Measurements from ENCODE around the gene HMCN1. TPM values are rescaled to one million over a fixed set of nuclear protein-coding genes. Genes with fewer than 3 reads are reported as not detected.

HMCN1 gene
- total RNA-seq, 1 donor from 2014 or later: 1.6 TPM

- TF ChIP-seq CTCF (conservative IDR thresholded peaks at IDR 0.05; ENCODE audit: low read depth, low read length): no peak
- H3K4me3 ChIP-seq (ENCODE audit: low read depth, low read length): peak overlapping the region; percentile 63
- no peak for DNase-seq (ENCODE audit: low read depth)
Observed at GRCh38 chr1:185734929-185735700, 924 bp downstream of the HMCN1 start.

DNA sequence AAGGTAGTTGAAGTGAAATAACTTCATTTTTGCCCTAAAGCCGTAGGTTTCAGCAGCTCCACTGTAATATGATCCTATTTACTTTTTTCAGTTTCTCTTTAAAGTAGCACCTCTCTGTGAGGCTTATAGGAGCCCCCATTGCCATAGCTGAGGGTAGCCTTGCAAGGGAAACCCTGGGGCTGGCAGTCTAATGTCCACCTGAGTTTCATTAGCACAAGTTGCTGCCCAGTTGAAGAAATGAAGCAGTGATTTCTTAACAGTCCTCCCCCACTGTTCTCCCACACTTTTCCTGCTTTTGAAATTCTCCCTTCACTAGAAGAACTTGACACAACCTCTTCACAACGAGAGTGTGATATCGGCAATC, 1.5 kb downstream of the HMCN1 start:
- DNase-seq (ENCODE audit: low read depth): no peak
- H3K4me3 ChIP-seq (ENCODE audit: low read depth, low read length): no peak overlapping the region
- TF ChIP-seq CTCF (conservative IDR thresholded peaks at IDR 0.05; ENCODE audit: low read depth, low read length): no peak

DNA sequence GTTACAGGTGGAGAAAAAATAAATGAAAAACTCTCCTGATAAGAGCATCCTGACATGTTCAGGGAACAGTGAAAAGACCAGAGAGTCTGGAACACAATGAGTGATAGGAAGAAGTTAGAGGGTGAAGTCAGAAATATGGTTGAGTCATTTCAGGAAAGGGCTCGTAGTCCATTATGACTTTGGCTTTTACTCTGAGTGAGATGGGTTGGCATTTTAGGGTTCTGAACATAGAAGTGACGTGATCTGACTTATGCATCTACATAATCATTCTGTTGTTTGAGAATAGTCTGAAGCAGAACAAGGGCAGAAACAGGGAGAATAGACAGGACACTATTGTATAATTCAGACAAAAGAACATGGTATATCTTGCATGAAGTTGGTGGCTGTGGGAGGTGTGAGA, 5.8 kb downstream of the HMCN1 start:
- no peak for TF ChIP-seq CTCF (conservative IDR thresholded peaks at IDR 0.05; ENCODE audit: low read depth, low read length)
- no peak overlapping the region for H3K4me3 ChIP-seq (ENCODE audit: low read depth, low read length)
- DNase-seq (ENCODE audit: low read depth): no peak

DNA sequence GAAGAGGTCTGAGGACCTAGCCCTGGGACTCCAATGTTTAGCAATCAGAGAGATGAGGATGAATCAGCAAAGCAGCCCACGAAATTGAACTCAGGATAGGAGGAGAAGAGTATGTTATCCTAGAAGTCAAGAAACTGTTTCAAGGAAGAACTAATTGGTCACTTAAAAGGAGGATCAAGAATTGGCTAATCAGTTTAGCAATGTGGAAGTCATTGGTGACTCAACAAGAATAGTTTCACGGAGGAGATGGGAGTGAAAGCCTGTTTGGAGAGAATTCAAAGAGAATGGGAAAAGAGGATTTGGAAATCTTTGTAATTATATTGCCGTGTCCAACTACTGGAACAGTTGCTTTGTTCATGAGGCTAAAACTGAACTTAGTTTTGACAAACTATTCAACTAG, 7.4 kb downstream of the HMCN1 start:
- no peak overlapping the region for H3K4me3 ChIP-seq (ENCODE audit: low read depth, low read length)
- no peak for TF ChIP-seq CTCF (conservative IDR thresholded peaks at IDR 0.05; ENCODE audit: low read depth, low read length)
- DNase-seq (ENCODE audit: low read depth): no peak

GRCh38 chr1:185742403-185742802, 8.2 kb downstream of the HMCN1 start:
- DNase-seq (ENCODE audit: low read depth): no peak
- no peak overlapping the region for H3K4me3 ChIP-seq (ENCODE audit: low read depth, low read length)
- TF ChIP-seq CTCF (conservative IDR thresholded peaks at IDR 0.05; ENCODE audit: low read depth, low read length): no peak

- no peak for TF ChIP-seq CTCF (conservative IDR thresholded peaks at IDR 0.05; ENCODE audit: low read depth, low read length)
- no peak for DNase-seq (ENCODE audit: low read depth)
- no peak overlapping the region for H3K4me3 ChIP-seq (ENCODE audit: low read depth, low read length)
Observed at GRCh38 chr1:185745165-185745564, 11.0 kb downstream of the HMCN1 start.

GRCh38 chr1:185759061-185759460, 24.9 kb downstream of the HMCN1 start:
- no peak for DNase-seq (ENCODE audit: low read depth)
- TF ChIP-seq CTCF (conservative IDR thresholded peaks at IDR 0.05; ENCODE audit: low read depth, low read length): no peak
- no peak overlapping the region for H3K4me3 ChIP-seq (ENCODE audit: low read depth, low read length)

Measured in epithelial cell of proximal tubule (primary cell).